GM21786 (cell line): Measurements from ENCODE around the gene FLNA.
A peak's percentile ranks its signal among the peaks of the same experiment; 100 is the strongest.

ENCODE experiments used
- ATAC-seq: cut with Tn5 transposase; IDR thresholded peaks from one replicate; pipeline ENCODE4 v1.9.1; 2021; ENCODE audit not compliant: unreplicated experiment

Gene FLNA

DNA sequence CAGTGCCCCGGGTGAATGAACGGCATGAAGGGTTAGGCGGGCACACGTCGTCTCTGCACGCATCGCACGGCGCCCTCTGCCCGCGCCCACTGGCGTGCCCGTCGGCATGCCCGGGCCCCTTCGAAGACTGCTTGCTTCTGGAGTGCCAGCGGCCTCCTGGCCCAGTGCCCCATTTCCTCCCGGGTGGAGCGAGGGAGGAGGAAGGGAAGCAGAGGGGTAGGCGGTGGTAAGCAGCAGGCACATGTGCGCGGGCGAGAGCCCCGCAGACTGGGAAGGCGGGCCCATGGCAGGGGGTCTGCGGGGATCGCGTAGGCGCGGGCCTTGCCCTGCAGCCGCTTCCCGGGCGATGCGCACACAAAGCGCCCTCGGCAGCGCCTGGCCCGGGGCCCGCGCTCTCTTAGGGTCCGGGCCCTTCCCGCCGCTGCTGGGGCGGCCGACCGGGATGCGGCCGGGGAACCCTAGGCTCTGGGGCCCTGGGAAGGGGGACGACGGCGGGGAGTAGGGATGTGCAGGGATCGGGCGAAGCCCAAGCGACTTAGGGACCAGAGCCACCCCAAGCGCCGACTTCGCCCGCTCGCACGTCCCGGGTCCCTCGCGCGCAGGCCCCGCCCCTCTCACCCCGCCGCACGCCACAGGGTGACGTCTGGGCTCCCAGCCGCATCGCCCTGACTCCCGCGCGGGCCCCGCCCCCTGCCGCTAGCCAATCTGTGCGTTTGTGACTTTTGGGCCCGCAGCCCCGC is 3.8 kb upstream of the FLNA start:
- ATAC-seq: peak; percentile 2

DNA sequence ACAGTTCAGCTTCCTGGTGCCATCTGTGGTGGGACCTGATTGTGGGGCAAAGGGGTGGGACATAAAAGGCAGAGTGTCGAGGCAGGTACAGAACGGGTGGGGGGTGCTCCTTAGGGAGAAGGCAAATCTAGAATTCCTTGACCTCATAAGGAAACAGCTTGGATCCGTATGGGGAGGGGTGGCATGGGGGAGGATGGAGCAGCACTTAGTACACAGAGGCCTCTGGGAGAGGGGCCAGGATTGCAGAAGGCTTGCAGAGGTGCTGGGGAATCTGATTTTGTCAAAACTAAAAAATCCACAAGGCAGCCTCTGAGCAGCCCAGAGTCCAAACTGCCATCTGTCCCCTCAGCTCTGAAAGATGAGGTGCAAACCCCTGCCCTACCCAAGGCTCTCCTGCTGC is 2.3 kb upstream of the FLNA start:
- ATAC-seq: no peak

DNA sequence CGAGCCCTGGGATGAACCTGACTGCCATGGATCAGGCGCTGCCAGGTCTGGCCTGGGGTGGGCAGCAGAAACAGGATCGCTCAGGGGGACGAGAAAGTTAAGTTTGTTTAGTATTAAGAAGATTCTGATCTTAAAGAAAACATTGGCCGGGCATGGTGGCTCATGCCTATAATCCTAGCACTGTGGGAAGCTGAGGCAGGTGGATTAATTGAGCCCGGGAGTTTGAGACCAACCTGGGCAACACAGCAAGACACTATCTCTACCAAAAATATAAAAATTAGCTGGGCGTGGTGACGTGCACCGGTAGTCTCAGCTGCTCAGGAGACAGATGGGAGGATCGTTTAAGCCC is 696 bp upstream of the FLNA start:
- no peak for ATAC-seq

DNA sequence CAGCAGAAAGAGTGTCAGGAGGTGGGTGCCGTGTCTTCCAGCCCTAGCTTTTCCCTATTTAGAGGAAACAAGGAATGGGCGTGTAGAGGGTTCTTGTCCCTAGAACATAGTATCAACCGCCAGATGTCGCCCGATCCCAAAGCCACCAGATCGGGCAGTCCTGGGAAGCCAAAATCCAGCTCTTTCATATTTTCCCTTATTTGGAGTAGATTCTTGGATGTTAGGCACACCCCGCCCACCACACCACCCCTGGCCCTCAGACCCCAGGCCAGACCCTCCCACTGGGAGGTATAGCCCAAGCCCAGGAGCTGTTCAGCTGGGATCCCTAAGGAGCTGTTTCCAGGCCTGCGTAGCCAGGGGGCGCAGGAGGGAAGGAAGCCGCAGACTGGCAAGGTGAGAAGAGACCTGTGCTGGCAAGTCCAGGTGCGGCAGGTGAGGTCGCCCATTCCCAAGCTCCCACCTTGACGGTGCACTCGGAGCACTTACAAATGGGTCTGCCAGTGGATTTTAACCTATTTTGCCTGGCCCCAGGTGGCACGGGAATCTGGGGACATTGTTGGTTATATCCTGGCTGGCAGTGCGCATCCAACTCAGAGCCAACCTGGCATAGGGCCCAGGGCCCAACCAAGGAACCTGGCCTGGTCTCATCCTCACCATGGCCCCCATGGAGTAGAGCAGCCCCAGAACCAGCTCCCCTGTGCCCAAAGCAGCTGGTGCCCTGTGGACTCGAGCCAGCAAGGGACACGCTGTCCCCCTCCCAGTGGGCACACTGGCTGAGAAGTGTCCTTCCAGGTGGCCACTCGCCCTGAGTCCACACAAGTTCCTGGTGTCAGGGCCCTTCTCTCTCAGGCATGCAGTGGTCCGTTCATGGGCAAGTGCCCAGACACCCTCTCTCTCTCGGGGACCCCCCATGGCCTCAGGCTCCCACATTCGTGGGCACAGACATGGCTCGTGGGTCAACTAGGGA is 811 bp downstream of the FLNA start:
- no peak for ATAC-seq

- no peak for ATAC-seq
These were observed 1.8 kb downstream of the FLNA start for GRCh38 chrX:154372612-154373022.

GRCh38 chrX:154371789-154372300 is 2.6 kb downstream of the FLNA start:
- peak; percentile 1 for ATAC-seq

- ATAC-seq: peak; percentile 51
These were observed 3.2 kb downstream of the FLNA start for GRCh38 chrX:154371017-154371788.

DNA sequence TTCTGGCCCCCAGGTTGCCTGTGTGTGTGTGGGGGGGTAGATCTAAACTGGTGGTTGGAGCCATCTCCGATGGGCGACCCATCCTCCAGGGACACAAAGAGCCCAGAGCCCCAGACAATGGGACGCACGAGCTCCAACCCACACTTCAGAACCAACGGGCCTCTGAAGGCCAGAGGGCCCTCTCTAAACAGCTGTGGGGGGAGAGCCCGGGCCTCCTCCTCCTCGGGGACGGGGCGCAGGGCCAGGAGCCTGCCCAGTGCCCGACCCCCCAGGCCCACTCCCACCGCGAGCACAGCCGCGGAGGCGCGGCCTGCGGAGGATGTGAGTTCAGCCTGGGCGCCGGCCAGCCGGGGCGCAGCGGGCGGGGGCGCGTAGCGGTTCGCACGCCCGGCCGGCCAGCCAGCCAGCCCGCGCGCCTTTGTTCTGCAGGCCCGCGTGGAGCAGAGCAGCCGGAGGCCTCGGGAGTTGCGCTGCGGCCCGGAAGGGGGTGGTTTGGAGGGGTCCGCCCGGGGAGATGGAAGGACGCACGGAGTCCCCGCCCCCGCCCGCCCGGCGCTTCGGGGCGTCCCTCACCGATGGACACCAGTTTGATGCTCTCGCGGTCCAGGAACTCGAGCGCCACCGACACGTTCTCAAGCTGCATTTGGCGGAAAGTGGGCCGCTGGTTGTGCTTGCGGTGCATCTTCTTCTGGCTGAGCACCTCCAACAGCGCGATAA is 4.0 kb downstream of the FLNA start:
- no peak for ATAC-seq

DNA sequence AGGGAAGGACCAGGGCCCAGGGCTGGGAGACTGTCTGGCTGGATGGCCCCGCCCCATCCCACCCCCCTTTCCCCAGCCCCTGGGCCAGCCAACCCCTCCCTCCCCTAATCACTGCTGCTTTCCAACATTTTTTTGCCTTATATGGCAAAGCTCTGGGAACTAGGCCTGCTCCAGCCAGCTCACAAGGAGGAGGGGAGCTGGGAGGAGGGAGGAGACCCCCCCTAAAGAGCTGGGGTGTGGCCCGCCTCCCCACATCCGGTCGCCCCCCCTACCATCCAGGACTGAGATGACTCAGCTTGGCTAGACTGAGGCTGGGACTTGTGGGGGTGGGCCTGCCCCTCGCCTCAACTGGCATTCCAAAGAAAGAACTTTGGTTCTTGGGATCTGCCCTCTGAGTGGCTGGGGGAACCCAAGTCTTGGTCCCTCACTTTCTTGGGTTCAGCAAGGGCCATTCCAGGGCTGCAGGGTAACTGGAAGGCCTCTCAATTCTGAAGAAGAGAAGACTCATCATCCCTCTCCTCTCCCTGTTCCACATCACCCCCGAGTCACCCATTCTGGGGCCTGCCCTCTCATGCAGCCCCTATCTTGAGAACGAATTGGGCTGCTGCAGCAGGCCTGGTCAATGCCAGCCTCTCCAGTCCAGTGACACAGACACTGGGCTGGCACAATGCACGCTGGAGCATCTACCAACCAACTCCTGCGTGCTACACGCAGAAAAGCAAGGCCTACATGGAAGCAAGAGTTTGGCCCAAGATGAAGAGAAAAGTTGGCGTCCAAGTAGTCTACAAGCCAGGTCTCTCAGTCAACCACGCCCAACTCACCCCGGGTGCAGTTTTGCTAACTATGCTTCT is 4.8 kb downstream of the FLNA start:
- ATAC-seq: no peak

DNA sequence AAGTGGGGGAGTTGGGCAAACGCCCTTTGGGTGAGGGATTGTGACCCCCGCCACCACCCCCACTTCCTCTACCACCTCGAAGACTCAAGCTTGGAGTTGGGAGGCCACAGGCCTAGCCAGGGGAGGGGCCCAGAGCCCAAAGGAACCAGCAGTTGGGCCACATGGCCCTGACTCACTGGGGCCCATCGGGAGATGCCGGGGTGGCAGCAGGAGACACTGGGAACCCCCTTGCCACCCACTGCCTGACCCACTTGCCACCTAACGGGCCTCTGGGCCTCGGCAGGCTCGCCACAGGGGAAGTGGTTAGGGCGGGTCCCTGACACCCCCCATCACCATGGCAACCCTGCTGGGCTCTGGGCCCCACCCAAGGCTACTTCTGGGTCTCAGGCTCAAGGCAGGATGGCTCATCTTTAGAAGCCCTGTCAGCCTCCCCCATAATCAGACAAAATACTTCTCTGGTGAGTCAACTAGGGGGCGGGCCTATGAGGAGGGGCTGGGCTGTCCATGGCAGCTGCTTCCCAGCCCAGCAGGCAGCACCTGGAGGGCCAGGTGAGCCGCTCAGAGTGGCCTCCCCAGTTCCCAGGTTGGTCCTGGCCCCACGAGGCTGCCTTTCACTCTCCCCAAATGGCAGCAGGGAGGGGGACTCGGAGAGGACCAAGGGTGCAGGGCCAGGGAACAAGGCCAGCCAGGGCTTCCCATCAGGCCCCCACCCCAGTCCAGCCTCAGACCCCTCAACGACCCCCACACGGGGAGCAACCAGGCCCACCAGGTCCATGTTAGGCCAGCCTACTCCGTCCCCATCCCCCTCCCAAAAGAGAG is 5.6 kb downstream of the FLNA start:
- peak; percentile 39 for ATAC-seq

DNA sequence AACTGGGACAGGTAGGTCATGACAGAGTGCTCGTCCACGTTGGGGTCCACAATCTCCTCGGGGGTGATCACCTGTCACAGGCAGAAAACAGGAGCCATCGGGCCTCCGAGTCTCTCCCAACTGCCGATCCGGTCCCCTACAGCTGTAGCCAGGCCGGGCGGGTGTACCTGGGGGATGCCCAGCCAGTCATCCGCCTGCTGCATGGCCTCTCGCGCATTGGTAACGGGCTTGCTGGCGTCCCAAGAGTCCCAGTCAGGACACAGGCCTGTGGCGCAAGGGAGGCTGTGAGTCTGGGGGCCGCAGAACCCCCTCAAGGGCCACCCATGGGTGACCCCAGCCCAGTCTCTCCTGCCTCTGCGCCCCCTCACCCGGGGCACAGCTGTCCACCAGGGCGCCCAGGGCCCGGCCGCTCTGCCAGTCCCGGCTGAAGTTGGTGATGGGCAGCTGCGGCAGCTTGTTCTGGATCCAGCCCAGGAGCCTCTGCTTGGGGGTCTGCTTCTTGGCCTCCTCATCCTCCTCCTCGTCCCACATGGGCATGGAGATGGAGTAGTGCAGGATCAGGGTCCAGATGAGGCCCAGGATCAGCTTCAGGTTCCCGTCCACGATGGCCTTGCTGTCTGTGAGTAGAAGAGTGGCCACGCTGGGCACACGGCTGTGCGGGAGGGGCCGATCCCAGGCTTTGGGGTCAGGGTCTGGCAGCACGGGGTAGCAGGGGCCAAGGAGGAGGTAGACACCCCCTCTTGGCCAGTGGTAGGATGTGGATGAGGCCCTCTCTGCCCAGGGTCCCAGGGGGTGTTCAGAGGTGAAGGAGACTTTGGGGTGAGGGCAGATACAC is 6.7 kb downstream of the FLNA start:
- ATAC-seq: no peak

GRCh38 chrX:154366666-154367055 is 7.8 kb downstream of the FLNA start:
- ATAC-seq: no peak

GRCh38 chrX:154365997-154366665 is 8.3 kb downstream of the FLNA start:
- no peak for ATAC-seq

DNA sequence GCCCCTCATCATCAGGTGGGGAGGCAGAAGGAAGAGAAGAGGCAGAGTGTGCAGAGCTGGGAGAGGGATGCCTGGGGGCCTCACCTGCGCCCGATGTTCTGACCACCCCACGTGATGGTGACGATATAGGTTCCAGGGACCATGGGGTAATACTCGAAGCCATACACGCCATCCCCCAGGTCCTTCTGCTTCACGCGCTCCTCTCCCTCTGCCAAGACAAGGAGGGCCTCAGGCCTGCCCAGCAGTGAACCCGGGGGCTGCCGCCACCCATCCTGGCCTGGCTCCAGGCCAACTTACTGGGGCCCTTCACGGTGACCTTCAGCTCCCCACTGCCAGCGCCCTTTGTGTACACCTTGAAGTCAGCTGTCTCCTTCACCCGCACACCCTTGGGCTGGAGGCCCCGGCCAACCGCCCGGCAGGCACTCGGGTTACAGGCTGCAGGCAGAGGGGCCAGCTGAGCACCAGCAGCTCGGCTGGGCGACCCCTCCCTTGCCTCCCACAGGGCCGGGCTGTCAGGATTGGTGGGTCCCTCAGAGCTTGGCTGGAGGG is 9.3 kb downstream of the FLNA start:
- no peak for ATAC-seq

- ATAC-seq: no peak
These were observed 10.6 kb downstream of the FLNA start for GRCh38 chrX:154363706-154364439.

DNA sequence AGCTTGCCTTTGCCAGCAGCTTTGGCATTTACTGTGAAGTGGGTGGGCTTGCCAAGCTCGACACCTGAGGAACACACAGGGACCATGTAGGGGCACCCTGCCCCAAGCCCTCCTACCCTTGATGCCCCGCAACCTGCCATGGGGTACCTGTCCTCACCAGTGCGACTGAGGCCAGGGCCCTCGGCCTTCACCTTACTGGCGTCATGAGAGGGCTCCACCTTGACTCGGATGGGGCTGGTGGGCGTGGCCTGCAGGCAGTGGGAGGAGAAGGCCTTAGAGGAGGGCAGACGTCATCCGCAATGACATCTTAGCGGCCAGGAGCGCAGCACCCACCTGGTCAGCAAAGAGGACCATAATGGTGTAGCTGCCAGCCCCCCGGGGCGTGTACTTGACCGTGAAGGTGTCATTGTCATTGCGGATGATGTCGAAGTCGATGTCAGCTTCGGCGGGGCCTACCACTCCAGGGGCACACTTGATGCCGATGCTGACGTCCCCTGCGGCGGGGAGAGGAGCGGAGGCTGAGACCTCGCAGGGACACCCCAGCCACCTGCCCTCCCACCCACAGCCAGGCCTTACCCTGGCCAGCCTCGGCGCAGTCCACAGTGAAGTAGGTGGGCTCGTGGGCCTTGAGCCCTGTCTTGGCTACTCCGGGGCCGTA is 12.2 kb downstream of the FLNA start:
- no peak for ATAC-seq
